HFFc6 (cell line): ENCODE measurements around the gene JRKL. TPM values are rescaled to one million over a fixed set of nuclear protein-coding genes. Genes with fewer than 3 reads are reported as not detected.
"Not testable (repeated sequence)": the region's sequence is repeated elsewhere in the genome, so short reads cannot be mapped to it uniquely, and the experiment has no call there.

Experiments used
- DNase-seq: peaks from one replicate; pipeline ENCODE4 v3.0.0-alpha.2; 2018
- H3K27ac Mint-ChIP-seq: 2 replicates; pipeline ENCODE4 v1.8.0; 2020; ENCODE audit warnings: mild to moderate bottlenecking, mixed read lengths
- H3K27me3 Mint-ChIP-seq: 2 replicates; pipeline ENCODE4 v1.8.0; 2021; ENCODE audit warnings: mild to moderate bottlenecking, moderate library complexity, mixed read lengths; ENCODE audit not compliant: insufficient read depth
- H3K36me3 Mint-ChIP-seq: 2 replicates; pipeline ENCODE4 v1.8.0; 2021; ENCODE audit warnings: low read depth, mixed read lengths
- H3K4me1 Mint-ChIP-seq: 2 replicates; pipeline ENCODE4 v1.8.0; 2020; ENCODE audit warnings: low read depth, mixed read lengths
- H3K4me3 Mint-ChIP-seq: 2 replicates; pipeline ENCODE4 v1.8.0; 2020; ENCODE audit warnings: mild to moderate bottlenecking, moderate library complexity, mixed read lengths
- H3K9me3 Mint-ChIP-seq: 2 replicates; pipeline ENCODE4 v1.8.0; 2020; ENCODE audit warnings: mild to moderate bottlenecking, mixed read lengths
- total RNA-seq, 6 experiments: library from RNA; stranded (reverse); fragmentation: NEBNext Ultra II Directional; extraction: Animal tissue kit (Norgen Biotek cat#: 25700); gene quantifications; 2 replicates in 1 of 6; 3 replicates in 5 of 6; pipeline ENCODE4 v1.2.3, GENCODE V29; 2021
- TF ChIP-seq, protein P1 (sequence below): fragments of 200-600 bp; sonication (generic); IDR thresholded peaks from 2 replicates; pipeline ENCODE4 v1.5.0; 2021; ENCODE audit warnings: antibody characterized with exemption, mild to moderate bottlenecking

JRKL gene
- total RNA-seq, 6 experiments from 2014 or later: 11.1 to 15.1 (median 13.5) TPM

DNA sequence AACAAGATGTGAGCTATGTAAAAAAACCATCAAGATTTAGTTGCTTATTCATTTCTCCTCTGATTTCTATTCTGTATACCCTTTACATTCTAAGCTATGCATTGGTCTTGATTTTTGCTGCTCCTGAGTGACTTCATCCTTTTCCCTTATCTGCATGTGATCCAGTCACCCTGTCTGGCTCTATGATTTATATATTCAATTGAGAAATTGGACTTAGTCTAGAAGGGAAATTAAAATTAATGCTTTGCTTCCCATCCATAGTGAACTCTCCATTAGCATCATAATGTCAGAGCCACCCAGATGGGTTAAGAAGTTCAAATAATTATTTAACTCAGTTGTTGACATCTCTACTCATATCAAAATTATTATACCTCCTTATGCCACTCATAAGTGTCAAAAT is 5.0 kb downstream of the JRKL start:
- H3K27me3 Mint-ChIP-seq: no peaks in the 10 kb centered on the region; the same call in 1 of the 2 replicates
- peaks cover 18% of the 10 kb centered on the region for H3K36me3 Mint-ChIP-seq
- peaks cover 42% of the 10 kb centered on the region for H3K4me1 Mint-ChIP-seq
- no peak for DNase-seq
- no peak overlapping the region for H3K4me3 Mint-ChIP-seq
- no peak overlapping the region for H3K27ac Mint-ChIP-seq
- H3K9me3 Mint-ChIP-seq: no peaks in the 10 kb centered on the region
- TF ChIP-seq, protein P1, sequence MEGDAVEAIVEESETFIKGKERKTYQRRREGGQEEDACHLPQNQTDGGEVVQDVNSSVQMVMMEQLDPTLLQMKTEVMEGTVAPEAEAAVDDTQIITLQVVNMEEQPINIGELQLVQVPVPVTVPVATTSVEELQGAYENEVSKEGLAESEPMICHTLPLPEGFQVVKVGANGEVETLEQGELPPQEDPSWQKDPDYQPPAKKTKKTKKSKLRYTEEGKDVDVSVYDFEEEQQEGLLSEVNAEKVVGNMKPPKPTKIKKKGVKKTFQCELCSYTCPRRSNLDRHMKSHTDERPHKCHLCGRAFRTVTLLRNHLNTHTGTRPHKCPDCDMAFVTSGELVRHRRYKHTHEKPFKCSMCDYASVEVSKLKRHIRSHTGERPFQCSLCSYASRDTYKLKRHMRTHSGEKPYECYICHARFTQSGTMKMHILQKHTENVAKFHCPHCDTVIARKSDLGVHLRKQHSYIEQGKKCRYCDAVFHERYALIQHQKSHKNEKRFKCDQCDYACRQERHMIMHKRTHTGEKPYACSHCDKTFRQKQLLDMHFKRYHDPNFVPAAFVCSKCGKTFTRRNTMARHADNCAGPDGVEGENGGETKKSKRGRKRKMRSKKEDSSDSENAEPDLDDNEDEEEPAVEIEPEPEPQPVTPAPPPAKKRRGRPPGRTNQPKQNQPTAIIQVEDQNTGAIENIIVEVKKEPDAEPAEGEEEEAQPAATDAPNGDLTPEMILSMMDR: no peak

DNA sequence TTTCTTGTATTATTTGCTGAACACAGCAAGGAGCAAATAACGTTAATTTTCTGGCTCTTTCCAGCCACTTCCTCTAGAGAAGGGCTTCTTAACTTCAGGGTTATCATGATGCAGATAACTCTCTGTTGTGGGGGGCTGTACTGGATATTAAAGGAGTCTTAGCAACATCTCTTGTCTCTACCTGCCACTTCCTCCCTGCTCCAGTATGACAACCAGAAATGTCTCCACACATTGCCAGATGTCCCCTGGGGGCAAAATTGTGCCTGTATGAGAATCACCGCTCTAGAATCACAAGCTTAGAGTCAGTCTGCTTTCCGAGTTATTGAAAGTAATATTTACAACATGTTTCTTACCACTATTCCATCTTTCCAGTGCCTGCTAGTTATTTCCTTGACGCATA is 6.8 kb downstream of the JRKL start:
- TF ChIP-seq, protein P1: no peak
- DNase-seq: no peak
- no peaks in the 10 kb centered on the region for H3K9me3 Mint-ChIP-seq
- H3K27me3 Mint-ChIP-seq: no peaks in the 10 kb centered on the region; the same call in none of the 2 replicates
- H3K4me3 Mint-ChIP-seq: no peak overlapping the region
- peaks cover 26% of the 10 kb centered on the region for H3K4me1 Mint-ChIP-seq
- H3K36me3 Mint-ChIP-seq: peaks cover 2% of the 10 kb centered on the region
- H3K27ac Mint-ChIP-seq: no peak overlapping the region

DNA sequence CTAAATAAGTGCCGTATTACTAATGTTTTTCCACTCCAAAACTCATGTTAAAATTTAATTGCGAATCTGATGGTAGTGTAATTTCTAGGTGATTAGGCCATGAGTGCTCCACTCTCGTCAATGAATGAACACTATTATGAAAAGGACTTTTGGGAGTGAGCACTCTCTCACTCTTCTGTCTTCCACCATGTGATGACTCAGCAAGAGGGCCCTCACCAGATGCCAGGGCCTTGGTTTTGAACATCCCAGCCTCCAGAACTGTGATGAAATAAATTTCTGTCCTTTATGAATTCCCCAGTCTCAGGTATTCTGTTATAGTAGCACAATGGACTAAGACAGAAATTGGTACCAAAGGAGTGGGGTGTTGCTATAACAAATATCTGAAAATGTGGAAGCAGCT is 8.1 kb downstream of the JRKL start:
- Mint-ChIP-seq H3K4me1 (peaks cover 14% of the 10 kb centered on the region), H3K27ac (no peak overlapping the region), H3K9me3 (no peaks in the 10 kb centered on the region), H3K36me3 (no peaks in the 10 kb centered on the region), H3K27me3 (no peaks in the 10 kb centered on the region; the same call in none of the 2 replicates), H3K4me3 (no peak overlapping the region)
- no peak for DNase-seq
- TF ChIP-seq, protein P1: no peak

DNA sequence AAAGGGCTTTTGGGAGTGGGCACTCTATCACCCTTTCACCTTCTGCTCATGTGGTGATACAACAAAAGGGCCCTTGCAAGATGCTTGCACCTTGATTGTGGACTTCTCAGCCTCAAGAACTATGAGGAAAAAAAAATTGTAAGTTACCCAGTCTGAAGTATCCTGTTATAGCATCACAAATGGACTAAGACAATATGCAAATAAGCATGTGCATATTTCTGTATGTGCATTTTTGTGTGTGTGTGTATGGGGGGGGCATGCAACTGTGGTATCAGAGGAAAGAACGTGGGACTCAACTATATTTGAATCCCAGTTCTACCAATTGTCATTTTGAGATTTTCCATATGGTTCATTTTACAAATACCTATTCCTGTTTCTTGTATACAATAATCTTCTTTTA is 10.9 kb downstream of the JRKL start:
- no peak overlapping the region for H3K27ac Mint-ChIP-seq

DNA sequence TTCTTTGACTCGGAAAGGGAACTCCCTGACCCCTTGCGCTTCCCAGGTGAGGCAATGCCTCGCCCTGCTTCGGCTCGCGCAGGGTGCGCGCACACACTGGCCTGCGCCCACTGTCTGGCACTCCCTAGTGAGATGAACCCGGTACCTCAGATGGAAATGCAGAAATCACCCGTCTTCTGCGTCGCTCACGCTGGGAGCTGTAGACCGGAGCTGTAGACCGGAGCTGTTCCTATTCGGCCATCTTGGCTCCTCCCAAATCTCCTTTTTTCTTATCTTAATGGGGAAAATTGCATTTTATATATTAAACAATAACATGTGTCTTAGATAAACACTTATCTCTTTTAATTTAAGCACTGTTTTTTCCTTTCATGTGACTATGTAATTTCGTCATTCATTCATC is 21.6 kb downstream of the JRKL start:
- not testable (repeated sequence) for H3K9me3 Mint-ChIP-seq, H3K4me1 Mint-ChIP-seq, H3K27ac Mint-ChIP-seq, H3K36me3 Mint-ChIP-seq, DNase-seq, H3K27me3 Mint-ChIP-seq
- H3K4me3 Mint-ChIP-seq: peak overlapping the region; percentile 59; the same call in 1 of the 2 replicates

More for the DNA sequence above, 10.9 kb downstream of the JRKL start:
- no peaks in the 10 kb centered on the region; the same call in none of the 2 replicates for H3K27me3 Mint-ChIP-seq
- no peaks in the 10 kb centered on the region for H3K4me1 Mint-ChIP-seq
- no peaks in the 10 kb centered on the region for H3K36me3 Mint-ChIP-seq
- no peak overlapping the region; the same call in 1 of the 2 replicates for H3K4me3 Mint-ChIP-seq
- TF ChIP-seq, protein P1: no peak
- H3K9me3 Mint-ChIP-seq: no peaks in the 10 kb centered on the region
- DNase-seq: no peak

DNA sequence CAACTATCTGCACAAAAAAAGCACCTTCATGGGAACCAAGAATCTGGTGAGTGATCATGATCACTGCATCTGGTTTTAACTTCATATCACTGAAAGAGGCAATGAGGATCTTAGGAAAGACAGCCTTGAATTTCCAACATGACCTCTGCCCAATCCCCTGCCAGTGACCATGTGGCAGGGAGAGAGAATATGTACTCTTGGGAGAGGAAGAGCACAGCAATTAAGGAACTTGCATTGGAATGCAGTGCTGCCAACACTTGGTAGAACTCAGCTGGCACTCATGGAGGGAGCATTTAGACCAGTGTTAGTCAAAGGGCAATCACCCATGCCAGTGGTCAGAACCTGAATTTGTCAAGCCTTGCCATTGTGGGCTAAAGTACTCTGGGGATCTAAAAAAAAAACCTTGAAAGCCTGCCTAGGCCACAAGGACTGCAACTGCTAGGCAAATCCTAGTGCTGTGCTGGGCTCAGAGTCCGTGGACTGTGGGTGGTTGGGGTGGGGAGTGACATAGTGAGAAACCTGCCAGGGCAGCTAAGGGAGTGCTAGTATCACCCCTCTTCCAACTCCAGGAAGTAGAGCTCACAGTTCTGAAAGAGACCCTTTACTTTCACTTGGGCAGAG is 23.1 kb downstream of the JRKL start:
- TF ChIP-seq, protein P1: no peak
- H3K36me3 Mint-ChIP-seq: no peaks in the 10 kb centered on the region; the same call in 1 of the 2 replicates
- H3K4me1 Mint-ChIP-seq: no peaks in the 10 kb centered on the region
- peaks cover 3% of the 10 kb centered on the region for H3K27me3 Mint-ChIP-seq
- no peak for DNase-seq
- no peak overlapping the region for H3K4me3 Mint-ChIP-seq
- H3K9me3 Mint-ChIP-seq: no peaks in the 10 kb centered on the region
- no peak overlapping the region for H3K27ac Mint-ChIP-seq
